HG03442 (cell line): ENCODE data around the gene ZMIZ1.
"Not testable (repeated sequence)": the region's sequence is repeated elsewhere in the genome, so short reads cannot be mapped to it uniquely, and the experiment has no call there.

Experiments
- ATAC-seq: cut with Tn5 transposase; IDR thresholded peaks from one replicate; pipeline ENCODE4 v1.9.1; 2021; ENCODE audit warnings: mild to moderate bottlenecking, moderate library complexity; ENCODE audit not compliant: unreplicated experiment

The ZMIZ1 gene

GRCh38 chr10:79029478-79030390 is 39.0 kb upstream of the ZMIZ1 start:
- ATAC-seq, result no peak

DNA sequence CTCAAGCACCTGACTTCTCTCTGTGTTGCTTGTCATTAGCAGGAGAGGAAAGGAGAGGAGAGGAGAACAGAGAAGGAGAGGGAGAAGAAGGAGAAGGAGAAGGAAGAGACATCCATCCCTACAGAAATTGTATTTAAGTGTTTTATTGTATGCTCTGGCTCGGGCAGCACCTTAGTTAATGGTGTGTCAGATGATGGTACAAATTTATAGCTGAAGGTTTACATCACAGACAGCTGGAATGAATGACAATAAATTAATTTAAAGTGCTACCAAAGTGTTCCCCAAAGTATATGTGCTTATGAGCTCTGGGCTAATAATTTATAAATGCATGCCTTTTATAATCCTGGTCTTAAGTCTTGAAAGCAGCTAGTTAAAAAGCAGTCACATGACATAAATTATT is 38.1 kb upstream of the ZMIZ1 start:
- ATAC-seq, result no peak

DNA sequence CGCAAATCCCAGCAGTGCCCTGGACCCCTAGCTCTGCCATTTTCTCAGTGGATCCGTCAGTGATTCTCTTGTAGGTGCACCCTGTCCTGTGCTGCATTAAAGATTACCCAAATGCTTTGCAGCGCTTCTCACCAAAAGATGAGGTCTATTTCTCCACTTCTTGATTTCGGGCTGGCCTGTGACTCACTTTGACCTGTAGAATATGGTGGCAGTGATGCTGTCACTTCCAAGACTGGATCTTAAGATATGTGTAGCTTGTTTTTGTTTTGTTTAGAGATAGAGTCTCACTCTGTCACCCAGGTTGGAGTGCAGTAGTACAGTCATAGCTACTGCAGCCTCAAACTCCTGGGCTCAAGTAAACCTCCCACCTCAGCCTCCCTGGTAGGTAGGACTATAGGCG is 37.0 kb upstream of the ZMIZ1 start:
- ATAC-seq, result no peak

DNA sequence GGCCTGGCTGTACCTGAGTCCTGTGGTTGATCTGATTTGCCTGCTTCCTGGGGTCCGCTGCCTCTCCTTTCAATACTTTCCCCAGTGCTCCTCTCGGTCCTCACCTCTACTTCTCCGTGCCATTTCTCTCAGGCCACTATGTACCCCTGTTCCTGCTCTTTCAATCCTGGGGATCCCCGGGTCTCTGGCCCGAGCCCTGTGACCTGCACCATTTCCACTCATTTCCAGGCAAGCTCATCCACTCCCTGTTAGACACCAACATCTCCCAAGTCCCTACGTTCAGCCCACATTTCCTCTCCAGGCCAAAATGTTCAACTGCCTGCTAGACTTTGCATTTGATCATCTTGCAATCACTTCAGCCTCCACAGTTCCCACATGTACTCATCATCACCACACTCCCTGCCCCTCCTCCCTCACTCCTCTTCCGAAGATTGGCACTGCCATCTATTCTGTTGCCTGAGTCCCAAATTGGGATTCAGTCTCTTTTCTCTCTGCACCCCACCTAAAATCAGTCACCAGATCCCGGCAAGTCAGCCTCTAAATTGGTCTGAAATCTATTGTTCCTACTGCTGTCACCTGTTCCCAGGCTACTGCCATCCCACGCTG is 34.4 kb upstream of the ZMIZ1 start:
- no peak for ATAC-seq

DNA sequence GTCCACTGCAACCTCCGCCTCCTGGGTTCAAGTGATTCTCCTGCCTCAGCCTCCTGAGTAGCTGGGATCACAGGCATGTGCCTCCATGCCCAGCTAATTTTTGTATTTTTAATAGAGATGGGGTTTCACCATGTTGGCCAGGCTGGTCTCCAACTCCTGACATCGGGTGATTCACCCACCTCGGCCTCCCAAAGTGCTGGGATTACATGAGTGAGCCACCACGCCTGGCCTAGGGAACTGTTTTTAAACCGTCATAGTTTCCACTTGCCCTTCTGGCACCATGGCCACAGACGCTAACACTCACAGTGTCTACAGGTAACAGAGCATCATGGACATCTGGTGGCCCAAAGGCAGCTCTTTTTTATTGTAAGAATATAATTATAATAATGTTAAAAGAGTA is 32.4 kb upstream of the ZMIZ1 start:
- not testable (repeated sequence) for ATAC-seq

DNA sequence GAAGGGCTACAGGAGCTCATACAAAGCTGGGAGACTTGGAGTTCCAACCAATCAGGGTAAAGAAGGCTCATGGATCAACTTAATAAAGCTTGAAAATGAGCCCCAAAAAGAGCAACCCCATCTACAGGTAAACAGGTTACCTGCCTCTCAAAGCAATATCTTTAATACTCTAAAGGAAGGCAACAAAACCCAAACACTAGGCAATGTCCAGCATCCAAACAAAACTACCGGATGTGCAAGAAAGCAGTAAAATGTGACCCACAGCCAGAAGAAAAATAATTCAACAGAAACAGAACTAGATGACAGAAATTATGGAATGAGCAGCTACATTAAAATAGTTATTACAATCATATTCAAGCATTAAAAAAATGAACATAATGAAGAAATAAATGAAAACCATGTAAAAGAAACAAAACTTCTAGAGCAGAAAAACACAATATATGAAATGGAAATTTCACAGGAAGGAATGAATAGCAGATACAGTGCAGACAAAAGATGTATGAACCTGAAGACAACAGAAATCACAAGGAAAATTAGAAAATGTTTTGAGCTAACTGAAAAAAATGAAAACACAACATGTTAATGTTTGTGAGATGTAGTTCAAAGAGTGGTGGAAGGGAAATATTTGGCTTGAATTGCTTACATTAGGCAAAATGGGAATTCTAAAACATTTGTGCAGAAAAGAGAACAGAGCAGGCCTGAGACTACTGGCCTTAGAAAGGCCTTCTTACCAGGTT is 30.5 kb upstream of the ZMIZ1 start:
- ATAC-seq, result no peak

DNA sequence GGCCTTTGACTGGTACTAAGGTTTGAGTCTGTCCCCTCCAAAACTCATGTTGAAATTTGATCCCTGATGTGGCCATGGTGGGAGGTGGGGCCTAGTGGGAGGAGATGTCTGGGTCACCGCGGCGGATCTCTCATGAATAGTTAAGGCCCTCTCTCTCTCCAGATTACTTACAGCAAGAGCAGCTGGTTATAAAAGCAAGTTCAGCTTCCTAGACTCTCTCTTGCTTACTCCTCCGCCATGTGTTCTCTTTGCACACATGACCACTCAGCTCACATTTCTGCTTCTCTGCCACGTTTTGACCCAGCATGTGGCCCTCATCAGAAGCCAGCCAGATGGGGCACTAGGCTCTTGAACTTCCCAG is 29.9 kb upstream of the ZMIZ1 start:
- no peak for ATAC-seq

GRCh38 chr10:79042639-79043411 is 25.9 kb upstream of the ZMIZ1 start:
- ATAC-seq, result no peak

DNA sequence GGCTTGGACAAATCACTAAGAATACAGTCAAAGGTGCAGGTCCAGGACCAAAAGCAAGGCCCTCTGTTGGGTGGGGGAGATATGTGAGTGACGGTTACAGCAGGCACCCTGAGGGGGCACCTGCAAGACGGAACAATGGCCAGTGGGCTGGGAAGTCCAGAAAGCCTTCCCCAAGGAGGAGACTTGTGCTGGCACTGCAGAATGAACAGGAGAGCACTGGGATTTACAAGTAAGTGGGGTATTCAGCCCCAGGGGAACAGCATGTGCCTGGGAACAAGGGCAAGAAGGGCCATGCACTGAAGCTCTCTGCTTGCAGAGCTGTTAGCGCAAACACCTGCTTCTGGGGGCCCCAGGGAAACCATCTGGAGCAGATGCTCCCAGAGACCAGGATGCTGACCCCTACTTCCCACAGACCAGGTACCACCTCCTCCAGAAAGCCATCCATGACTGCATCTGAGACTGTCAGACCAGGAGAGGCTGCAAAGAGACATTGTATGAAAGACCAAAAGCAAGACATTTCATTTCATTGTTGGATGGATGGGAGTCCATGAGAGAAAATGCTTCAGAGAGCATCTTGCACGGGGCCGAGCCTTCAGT is 24.6 kb upstream of the ZMIZ1 start:
- no peak for ATAC-seq

GRCh38 chr10:79044846-79045245 is 23.9 kb upstream of the ZMIZ1 start:
- ATAC-seq, result no peak

GRCh38 chr10:79045566-79046175 is 23.1 kb upstream of the ZMIZ1 start:
- no peak for ATAC-seq

- ATAC-seq, result no peak
These were observed 22.4 kb upstream of the ZMIZ1 start for GRCh38 chr10:79046326-79046725.

DNA sequence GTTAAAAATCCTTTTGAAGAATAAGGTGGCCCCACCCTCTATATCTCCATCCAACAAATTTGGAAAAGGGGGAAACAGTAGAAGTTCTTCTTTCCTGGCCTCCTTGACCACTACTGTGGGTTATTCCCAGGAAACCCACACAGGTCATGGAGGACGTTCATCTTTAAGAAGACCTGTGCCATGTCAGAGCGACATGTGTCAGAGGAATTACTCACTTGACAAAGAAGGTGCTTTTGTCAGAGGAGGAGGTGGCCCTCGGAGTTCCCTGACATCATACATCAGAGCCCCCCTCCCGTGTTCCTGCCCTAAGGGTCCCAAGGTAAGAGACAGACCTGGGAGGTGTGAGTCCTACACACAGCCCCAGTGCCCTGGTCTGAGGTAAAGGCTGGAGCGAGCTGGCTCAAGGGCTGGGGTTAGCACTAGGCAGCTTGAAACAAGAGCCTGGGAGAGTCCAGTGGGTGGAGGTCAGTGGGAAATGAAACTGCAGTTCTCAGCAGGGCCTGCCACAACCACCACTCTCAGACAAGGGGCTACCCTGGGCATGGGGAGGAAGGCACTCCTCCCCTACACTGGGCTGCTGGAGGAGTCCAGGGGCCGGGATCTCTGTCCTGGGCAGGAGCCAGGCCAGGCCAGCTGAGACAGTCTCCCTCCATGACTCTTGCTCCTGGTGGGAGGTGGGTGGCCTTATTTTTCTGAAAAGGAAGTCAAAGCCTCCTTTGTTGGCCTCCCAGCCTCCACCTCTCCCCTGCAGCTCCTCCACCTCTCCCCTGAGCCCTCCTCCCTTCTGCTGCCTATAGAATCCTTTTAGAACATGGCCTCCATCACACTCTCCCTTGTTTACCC is 21.8 kb upstream of the ZMIZ1 start:
- ATAC-seq, result no peak

DNA sequence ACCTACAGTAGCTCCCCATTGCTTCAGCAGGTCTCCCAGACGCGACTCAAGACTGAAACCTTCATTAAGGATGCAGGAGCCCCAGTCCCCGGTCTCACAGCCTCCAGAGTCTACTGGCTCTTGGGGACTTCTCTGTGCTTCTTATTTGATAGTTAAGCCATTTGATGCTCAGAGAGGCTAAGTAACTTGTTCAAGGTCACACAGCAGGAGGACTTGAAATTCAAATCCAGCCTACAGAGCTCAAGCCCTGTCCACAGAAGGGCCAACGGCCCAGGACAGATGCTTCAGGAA is 21.2 kb upstream of the ZMIZ1 start:
- no peak for ATAC-seq

- no peak for ATAC-seq
These were observed 20.7 kb upstream of the ZMIZ1 start for GRCh38 chr10:79047875-79048638.

- no peak for ATAC-seq
These were observed 19.9 kb upstream of the ZMIZ1 start for GRCh38 chr10:79048639-79049550.

GRCh38 chr10:79049931-79050895 is 18.6 kb upstream of the ZMIZ1 start:
- no peak for ATAC-seq
